Measurements from ENCODE around the gene SPP1. TPM values are rescaled to one million over a fixed set of nuclear protein-coding genes. Genes with fewer than 3 reads are reported as not detected.

The SPP1 gene
- total RNA-seq, 1 donor from 2014 or later = 1.3 TPM

- intact Hi-C loops (cut with micrococcal nuclease) = no loop called here
These were observed 21.7 kb upstream of the SPP1 start for GRCh38 chr4:87953826-87954225.

DNA sequence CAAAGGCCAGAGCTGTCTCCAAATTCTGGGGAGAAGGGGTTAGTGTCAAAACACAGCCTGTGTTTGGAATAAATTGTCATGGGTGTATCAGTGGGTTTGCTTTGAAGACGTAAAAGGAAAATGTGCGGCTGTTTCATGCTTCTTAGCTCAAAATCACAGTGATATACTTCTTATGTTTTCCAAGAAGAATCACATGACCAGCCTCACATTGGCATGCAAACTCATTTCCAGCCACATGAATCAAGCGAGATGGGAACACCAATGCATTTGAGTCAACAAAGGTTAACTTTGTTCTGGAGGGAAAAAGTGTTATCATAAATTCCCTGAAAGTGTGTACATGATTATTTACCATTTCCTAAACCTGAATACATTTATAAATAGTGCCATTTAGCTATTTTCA is 19.0 kb upstream of the SPP1 start:
- intact Hi-C loops (cut with micrococcal nuclease) = no loop called here

GRCh38 chr4:87957061-87957460 is 18.5 kb upstream of the SPP1 start:
- intact Hi-C loops (cut with micrococcal nuclease) = no loop called here

GRCh38 chr4:87961993-87962392 is 13.5 kb upstream of the SPP1 start:
- intact Hi-C loops (cut with micrococcal nuclease) = no loop called here

GRCh38 chr4:87962398-87963146 is 12.9 kb upstream of the SPP1 start:
- intact Hi-C loops (cut with micrococcal nuclease) = no loop called here

DNA sequence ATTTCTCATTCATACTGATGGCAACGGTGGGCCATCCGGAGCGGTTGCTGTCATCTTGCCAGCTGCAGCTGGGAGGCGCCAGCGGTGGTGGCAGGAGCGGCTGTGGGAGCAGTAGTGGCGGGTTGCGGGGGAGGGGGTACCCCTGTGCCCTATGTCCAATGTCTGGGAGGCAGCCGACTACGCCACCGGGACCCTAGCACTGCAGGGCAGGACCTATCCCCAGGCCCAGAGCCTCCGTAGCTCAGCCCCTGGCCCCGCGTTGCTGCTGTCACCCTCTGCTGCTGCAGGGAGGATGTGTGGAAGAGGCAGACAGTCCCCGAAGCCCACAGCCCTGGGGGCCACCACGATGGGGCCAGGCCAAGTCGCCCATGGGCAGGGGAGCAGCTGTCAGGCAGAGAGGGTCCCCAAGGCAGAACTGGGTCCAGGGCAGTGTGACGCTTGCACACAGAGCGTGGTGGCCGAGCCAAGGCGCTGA is 10.0 kb upstream of the SPP1 start:
- intact Hi-C loops (cut with micrococcal nuclease) = no loop called here

- intact Hi-C loops (cut with micrococcal nuclease) = no loop called here
These were observed 9.4 kb upstream of the SPP1 start for GRCh38 chr4:87966095-87966496.

DNA sequence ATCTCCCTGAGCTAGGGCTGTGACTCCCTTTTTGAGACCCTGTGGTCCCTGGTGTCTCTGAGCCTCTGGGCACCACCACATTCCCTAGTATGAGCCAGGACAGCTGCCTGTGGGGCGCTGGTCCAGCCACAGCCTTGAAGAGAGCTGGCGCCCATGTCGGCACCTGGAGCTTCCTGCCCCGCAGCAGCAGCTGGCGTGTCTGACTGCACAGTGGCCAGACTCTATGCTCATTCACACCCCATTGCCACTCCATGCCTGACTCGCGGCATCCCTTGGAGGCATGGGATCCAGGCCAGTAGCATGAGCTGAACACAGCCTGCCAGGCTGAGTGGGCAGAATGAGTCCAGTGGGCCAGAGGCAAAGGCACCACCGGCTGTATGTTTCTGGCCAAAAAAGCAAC is 8.3 kb upstream of the SPP1 start:
- intact Hi-C loops (cut with micrococcal nuclease) = no loop called here

DNA sequence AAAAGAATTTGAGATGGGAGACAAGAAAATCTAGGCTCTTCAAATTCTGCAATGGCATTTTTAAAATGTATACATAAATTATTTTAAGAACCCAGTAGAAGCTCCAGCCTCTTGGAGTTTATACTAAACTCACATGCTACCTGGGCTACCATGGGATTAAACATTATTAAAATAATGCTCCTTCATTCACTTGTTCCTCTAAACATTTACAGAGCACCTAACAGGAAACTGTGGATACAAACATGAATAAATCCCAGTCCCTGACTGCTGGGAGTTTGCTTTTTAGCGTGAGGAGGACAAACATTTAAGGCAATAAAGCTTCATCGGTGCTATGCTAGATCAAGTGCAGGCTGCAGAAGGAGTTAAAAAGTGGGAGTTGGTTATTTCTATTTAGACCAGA is 5.4 kb upstream of the SPP1 start:
- intact Hi-C loops (cut with micrococcal nuclease) = no loop called here

DNA sequence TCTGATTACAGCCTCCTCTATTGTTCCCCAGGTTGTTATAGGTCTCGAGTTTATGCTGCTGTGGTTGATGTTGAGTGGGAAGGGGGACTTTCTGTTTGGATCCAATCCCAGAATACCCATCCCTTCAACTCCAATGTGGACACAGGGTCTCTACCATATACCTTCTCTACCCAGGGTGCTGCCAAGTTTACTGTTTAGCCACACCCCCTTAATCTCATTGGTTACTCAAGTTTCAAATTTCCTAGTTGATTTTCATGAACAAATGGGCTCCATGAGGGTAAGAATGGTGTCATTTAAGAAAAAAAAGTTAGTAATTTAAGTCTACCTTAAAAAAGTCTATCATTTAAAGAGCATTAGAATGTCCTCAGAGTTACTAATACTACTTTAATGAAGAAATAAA is 3.6 kb upstream of the SPP1 start:
- intact Hi-C loops (cut with micrococcal nuclease) = loop anchor here (2.0 kb wide), 1 partner anchor 293 kb away; no protein-coding TSS in a partner anchor

- intact Hi-C loops (cut with micrococcal nuclease) = loop anchor here (1.0 to 2.0 kb wide), 3 partner anchors 120 to 295 kb away; no protein-coding TSS in a partner anchor
These were observed 2.0 kb upstream of the SPP1 start for GRCh38 chr4:87973283-87974169.

DNA sequence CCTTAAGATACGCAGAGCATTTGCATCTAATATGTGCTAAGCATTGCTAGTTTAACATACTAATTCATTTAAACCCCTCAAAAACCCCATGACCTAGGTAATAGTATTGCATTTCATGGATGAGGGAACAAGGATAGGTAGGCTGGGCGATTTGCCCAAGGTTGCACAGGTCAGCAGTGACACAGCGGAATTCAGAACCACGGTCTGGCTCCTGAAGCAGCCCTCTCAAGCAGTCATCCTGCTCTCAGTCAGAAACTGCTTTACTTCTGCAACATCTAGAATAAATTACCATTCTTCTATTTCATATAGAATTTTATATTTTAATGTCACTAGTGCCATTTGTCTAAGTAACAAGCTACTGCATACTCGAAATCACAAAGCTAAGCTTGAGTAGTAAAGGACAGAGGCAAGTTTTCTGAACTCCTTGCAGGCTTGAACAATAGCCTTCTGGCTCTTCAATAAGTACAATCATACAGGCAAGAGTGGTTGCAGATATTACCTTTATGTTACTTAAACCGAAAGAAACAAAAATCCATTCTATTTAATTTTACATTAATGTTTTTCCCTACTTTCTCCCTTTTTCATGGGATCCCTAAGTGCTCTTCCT is 555 bp upstream of the SPP1 start:
- intact Hi-C loops (cut with micrococcal nuclease) = no loop called here

GRCh38 chr4:87977521-87978278 is 2.2 kb downstream of the SPP1 start:
- intact Hi-C loops (cut with micrococcal nuclease) = no loop called here

DNA sequence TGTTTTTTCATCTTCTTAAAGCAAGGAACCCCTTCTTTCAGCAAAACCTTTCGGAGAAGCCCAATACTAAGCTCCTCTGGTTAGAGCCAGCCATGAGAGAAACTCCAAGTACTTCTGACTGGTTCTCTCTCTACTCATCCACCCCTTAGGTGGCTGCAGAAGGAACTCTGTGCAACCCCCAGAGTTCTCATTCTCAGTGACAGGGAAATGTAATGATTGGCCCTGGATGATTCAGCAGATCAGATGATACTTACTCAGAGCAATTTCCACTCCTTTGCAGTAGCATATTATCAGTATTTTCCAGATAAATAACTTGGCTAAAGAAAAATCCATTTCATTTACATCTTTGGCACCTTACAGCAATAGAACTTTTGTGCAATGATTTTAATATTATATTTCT is 3.2 kb downstream of the SPP1 start:
- intact Hi-C loops (cut with micrococcal nuclease) = no loop called here

DNA sequence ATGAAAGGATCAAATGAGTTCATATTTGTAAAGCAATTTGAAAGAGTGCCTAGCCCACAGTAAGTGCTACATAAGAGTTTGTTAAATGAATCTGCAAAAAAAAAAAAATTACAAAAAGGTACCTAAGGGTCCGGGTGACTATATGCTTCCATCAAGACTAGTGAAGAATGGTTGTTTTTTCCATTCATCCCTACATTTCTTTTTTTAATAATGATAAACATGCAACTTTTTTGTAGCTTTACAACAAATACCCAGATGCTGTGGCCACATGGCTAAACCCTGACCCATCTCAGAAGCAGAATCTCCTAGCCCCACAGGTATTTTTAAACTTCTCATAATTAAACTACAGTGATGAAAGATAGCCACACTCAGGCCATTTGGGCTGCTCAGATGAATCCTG is 4.3 kb downstream of the SPP1 start:
- intact Hi-C loops (cut with micrococcal nuclease) = no loop called here

DNA sequence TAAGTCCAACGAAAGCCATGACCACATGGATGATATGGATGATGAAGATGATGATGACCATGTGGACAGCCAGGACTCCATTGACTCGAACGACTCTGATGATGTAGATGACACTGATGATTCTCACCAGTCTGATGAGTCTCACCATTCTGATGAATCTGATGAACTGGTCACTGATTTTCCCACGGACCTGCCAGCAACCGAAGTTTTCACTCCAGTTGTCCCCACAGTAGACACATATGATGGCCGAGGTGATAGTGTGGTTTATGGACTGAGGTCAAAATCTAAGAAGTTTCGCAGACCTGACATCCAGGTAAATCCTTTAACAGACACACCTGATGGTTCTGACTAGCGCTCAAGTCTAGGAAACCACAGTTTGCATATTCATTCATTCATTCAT is 6.0 kb downstream of the SPP1 start:
- intact Hi-C loops (cut with micrococcal nuclease) = no loop called here

DNA sequence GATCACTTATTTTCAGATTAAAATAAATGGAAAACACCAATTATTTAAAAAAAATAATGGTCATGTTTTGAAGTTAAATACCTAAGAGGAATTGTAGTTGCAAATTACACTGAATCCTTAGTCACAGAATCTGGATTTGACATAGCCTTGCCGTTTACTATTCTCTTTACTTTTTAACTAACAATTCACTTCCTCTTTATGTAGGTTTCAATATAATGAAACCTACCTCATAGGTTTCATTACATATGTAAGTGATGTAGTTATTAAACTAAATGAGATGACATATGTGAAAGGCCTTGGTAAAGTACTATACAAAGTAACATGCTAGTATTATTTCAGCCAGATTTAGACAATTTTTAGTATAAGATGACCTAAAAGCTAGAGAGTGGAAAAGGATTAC is 6.5 kb downstream of the SPP1 start:
- intact Hi-C loops (cut with micrococcal nuclease) = no loop called here

GRCh38 chr4:87982446-87983010 is 7.0 kb downstream of the SPP1 start:
- intact Hi-C loops (cut with micrococcal nuclease) = no loop called here

DNA sequence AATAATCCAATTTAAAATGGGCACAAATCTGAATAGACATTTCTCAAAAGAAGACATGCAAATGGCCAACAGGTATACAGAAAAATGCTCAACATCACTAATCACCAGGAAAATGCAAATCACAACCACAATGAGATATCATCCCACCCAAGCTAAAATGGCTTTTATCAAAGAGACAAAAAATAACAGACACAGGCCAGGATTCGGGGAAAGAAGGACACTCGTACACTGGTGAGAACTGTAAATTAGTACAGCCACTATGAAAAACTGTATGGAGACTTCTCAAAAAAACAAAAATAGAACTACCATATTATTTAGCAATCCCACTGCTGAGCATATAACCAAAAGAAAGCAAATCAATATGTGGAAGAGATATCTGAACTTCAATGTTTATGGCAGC is 8.5 kb downstream of the SPP1 start:
- intact Hi-C loops (cut with micrococcal nuclease) = no loop called here

GRCh38 chr4:87985097-87985886 is 9.8 kb downstream of the SPP1 start:
- intact Hi-C loops (cut with micrococcal nuclease) = loop anchor here (1.0 kb wide), 1 partner anchor 132 kb away; no protein-coding TSS in a partner anchor
